Daoy (cell line): ENCODE results near the gene ATP8A1. TPM values are rescaled to one million over a fixed set of nuclear protein-coding genes. Genes with fewer than 3 reads are reported as not detected.
"Not testable (repeated sequence)": the region's sequence is repeated elsewhere in the genome, so short reads cannot be mapped to it uniquely, and the experiment has no call there.

Source experiments
- DNase-seq: peaks from one replicate; pipeline ENCODE4 v3.0.0-alpha.2; 2015; ENCODE audit warnings: low read depth
- total RNA-seq: library from RNA; depleted of rRNA; stranded (reverse); fragments of >200 nt; shearing (Covaris generic); gene quantifications from 2 replicates; pipeline ENCODE4 v1.2.3, GENCODE V29; 2014

Gene ATP8A1
- total RNA-seq, 1 experiment from 2014 or later = 1.7 TPM

- DNase-seq = no peak
Observed at GRCh38 chr4:42510225-42510624, 146.7 kb downstream of the ATP8A1 start.

- peak; percentile 16 for DNase-seq
Observed at GRCh38 chr4:42501624-42502401, 155.1 kb downstream of the ATP8A1 start.

GRCh38 chr4:42498040-42498439 lies 158.9 kb downstream of the ATP8A1 start:
- DNase-seq = no peak

GRCh38 chr4:42497142-42497910 lies 159.6 kb downstream of the ATP8A1 start:
- DNase-seq = no peak

- DNase-seq = no peak
Observed at GRCh38 chr4:42492962-42493361, 163.9 kb downstream of the ATP8A1 start.

GRCh38 chr4:42490015-42490414 lies 166.9 kb downstream of the ATP8A1 start:
- no peak for DNase-seq

GRCh38 chr4:42489095-42489494 lies 167.8 kb downstream of the ATP8A1 start:
- no peak for DNase-seq

GRCh38 chr4:42488554-42488953 lies 168.4 kb downstream of the ATP8A1 start:
- DNase-seq = no peak

- DNase-seq = no peak
Observed at GRCh38 chr4:42488114-42488513, 168.8 kb downstream of the ATP8A1 start.

- no peak for DNase-seq
Observed at GRCh38 chr4:42487230-42487629, 169.7 kb downstream of the ATP8A1 start.

- DNase-seq = not testable (repeated sequence)
Observed at GRCh38 chr4:42486156-42486555, 170.7 kb downstream of the ATP8A1 start.

GRCh38 chr4:42484630-42485029 lies 172.3 kb downstream of the ATP8A1 start:
- DNase-seq = no peak

- no peak for DNase-seq
Observed at GRCh38 chr4:42483426-42484379, 173.2 kb downstream of the ATP8A1 start.

GRCh38 chr4:42482516-42483327 lies 174.2 kb downstream of the ATP8A1 start:
- DNase-seq = no peak

GRCh38 chr4:42480717-42481116 lies 176.2 kb downstream of the ATP8A1 start:
- no peak for DNase-seq

GRCh38 chr4:42480281-42480680 lies 176.6 kb downstream of the ATP8A1 start:
- DNase-seq = no peak

- no peak for DNase-seq
Observed at GRCh38 chr4:42478946-42479345, 178.0 kb downstream of the ATP8A1 start.

GRCh38 chr4:42478509-42478908 lies 178.4 kb downstream of the ATP8A1 start:
- DNase-seq = no peak

GRCh38 chr4:42474406-42474805 lies 182.5 kb downstream of the ATP8A1 start:
- DNase-seq = no peak

GRCh38 chr4:42473071-42473684 lies 183.7 kb downstream of the ATP8A1 start:
- no peak for DNase-seq

- DNase-seq = no peak
Observed at GRCh38 chr4:42471896-42472295, 185.0 kb downstream of the ATP8A1 start.
